ENCODE data around the gene OTOP3. TPM values are rescaled to one million over a fixed set of nuclear protein-coding genes. Genes with fewer than 3 reads are reported as not detected.
A peak's percentile ranks its signal among the peaks of the same experiment; 100 is the strongest.

The OTOP3 gene
- total RNA-seq, 1 donor from 2014 or later, result not detected

GRCh38 chr17:74918906-74919305, 16.8 kb upstream of the OTOP3 start:
- Mint-ChIP-seq H3K36me3 (ENCODE audit: unreplicated experiment) (no peaks in the 10 kb centered on the region), H3K9me3 (ENCODE audit: unreplicated experiment) (peaks cover 3% of the 10 kb centered on the region), H3K4me1 (ENCODE audit: low read depth, unreplicated experiment) (peaks cover 2% of the 10 kb centered on the region), H3K4me3 (ENCODE audit: unreplicated experiment) (no peak overlapping the region), H3K27me3 (ENCODE audit: unreplicated experiment) (peaks cover 8% of the 10 kb centered on the region), H3K27ac (ENCODE audit: unreplicated experiment) (no peak overlapping the region)
- no peak for TF ChIP-seq CTCF (IDR thresholded peaks at IDR 0.05; ENCODE audit: partially characterized antibody, unreplicated experiment)
- DNase-seq, result no peak

GRCh38 chr17:74919440-74920305, 16.0 kb upstream of the OTOP3 start:
- H3K4me1 Mint-ChIP-seq (ENCODE audit: low read depth, unreplicated experiment), result peaks cover 2% of the 10 kb centered on the region

GRCh38 chr17:74920306-74920620, 15.4 kb upstream of the OTOP3 start:
- peaks cover 2% of the 10 kb centered on the region for H3K4me1 Mint-ChIP-seq (ENCODE audit: low read depth, unreplicated experiment)
- H3K36me3 Mint-ChIP-seq (ENCODE audit: unreplicated experiment), result no peaks in the 10 kb centered on the region
- TF ChIP-seq CTCF (IDR thresholded peaks at IDR 0.05; ENCODE audit: partially characterized antibody, unreplicated experiment), result no peak
- no peak overlapping the region for H3K4me3 Mint-ChIP-seq (ENCODE audit: unreplicated experiment)
- DNase-seq, result no peak
- H3K27ac Mint-ChIP-seq (ENCODE audit: unreplicated experiment), result no peak overlapping the region
- peaks cover 1% of the 10 kb centered on the region for H3K9me3 Mint-ChIP-seq (ENCODE audit: unreplicated experiment)
- peaks cover 14% of the 10 kb centered on the region for H3K27me3 Mint-ChIP-seq (ENCODE audit: unreplicated experiment)

More at GRCh38 chr17:74919440-74920305, 16.0 kb upstream of the OTOP3 start:
- Mint-ChIP-seq H3K27ac (ENCODE audit: unreplicated experiment) (no peak overlapping the region), H3K36me3 (ENCODE audit: unreplicated experiment) (no peaks in the 10 kb centered on the region), H3K27me3 (ENCODE audit: unreplicated experiment) (peaks cover 9% of the 10 kb centered on the region), H3K9me3 (ENCODE audit: unreplicated experiment) (peaks cover 1% of the 10 kb centered on the region), H3K4me3 (ENCODE audit: unreplicated experiment) (no peak overlapping the region)
- TF ChIP-seq CTCF (IDR thresholded peaks at IDR 0.05; ENCODE audit: partially characterized antibody, unreplicated experiment), result no peak
- DNase-seq, result peak; percentile 52

GRCh38 chr17:74920642-74921025, 15.1 kb upstream of the OTOP3 start:
- Mint-ChIP-seq H3K9me3 (ENCODE audit: unreplicated experiment) (peaks cover 1% of the 10 kb centered on the region), H3K27ac (ENCODE audit: unreplicated experiment) (no peak overlapping the region), H3K4me3 (ENCODE audit: unreplicated experiment) (no peak overlapping the region), H3K27me3 (ENCODE audit: unreplicated experiment) (peaks cover 18% of the 10 kb centered on the region), H3K36me3 (ENCODE audit: unreplicated experiment) (no peaks in the 10 kb centered on the region), H3K4me1 (ENCODE audit: low read depth, unreplicated experiment) (peaks cover 2% of the 10 kb centered on the region)
- DNase-seq, result peak; percentile 42
- TF ChIP-seq CTCF (IDR thresholded peaks at IDR 0.05; ENCODE audit: partially characterized antibody, unreplicated experiment), result no peak

DNA sequence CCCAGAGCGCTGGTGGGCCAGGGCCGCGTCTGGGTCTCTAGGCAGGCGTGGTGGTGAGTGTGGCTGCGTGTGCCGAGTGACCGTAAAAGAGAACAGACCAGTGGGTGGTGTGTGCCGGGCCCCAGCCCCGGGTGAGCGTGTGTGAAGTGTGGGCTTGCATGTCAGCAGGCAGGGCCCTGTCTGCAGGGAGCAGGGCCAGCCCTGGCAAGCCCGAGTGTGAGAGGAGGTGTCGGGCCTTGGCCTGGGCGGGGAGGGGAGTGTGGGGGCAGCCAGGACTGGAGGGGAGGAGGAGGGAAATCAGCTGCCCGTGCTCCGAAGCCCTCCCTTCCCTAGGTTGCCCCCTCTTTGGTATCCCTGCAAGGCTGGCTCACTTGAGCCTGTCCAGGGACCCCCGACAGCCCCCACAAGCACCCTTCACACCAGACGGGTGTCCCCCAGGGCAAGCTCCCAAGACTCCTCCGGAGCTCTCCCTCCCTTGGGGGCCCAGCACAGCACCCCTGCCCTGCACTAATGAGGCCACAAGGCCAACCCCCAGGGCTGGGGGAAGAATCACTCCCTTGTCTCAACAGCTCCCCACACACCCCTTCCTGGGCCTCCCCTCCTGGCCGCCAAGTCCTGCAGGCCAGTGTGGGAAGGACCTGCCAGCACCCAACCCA, 14.5 kb upstream of the OTOP3 start:
- no peaks in the 10 kb centered on the region for H3K36me3 Mint-ChIP-seq (ENCODE audit: unreplicated experiment)
- TF ChIP-seq CTCF (IDR thresholded peaks at IDR 0.05; ENCODE audit: partially characterized antibody, unreplicated experiment), result no peak
- DNase-seq, result no peak
- no peak overlapping the region for H3K27ac Mint-ChIP-seq (ENCODE audit: unreplicated experiment)
- H3K4me1 Mint-ChIP-seq (ENCODE audit: low read depth, unreplicated experiment), result peaks cover 2% of the 10 kb centered on the region
- no peak overlapping the region for H3K4me3 Mint-ChIP-seq (ENCODE audit: unreplicated experiment)
- peaks cover 1% of the 10 kb centered on the region for H3K9me3 Mint-ChIP-seq (ENCODE audit: unreplicated experiment)
- H3K27me3 Mint-ChIP-seq (ENCODE audit: unreplicated experiment), result peaks cover 20% of the 10 kb centered on the region

Data from glutamatergic neuron (in vitro differentiated cells).